AG09309 (cell line): ENCODE data around the gene HEATR5B.

Experiments
- DNase-seq: peaks from one replicate; pipeline ENCODE4 v3.0.0-alpha.2; 2010; ENCODE audit warnings: low read depth
- H3K4me3 ChIP-seq: 2 replicates; pipeline ENCODE4 v1.5.1; 2011; ENCODE audit warnings: mild to moderate bottlenecking, low read depth, low read length, moderate library complexity; ENCODE audit not compliant: control insufficient read depth
- CTCF ChIP-seq: IDR thresholded peaks from 2 replicates; pipeline ENCODE4 v1.5.1; 2011; ENCODE audit warnings: mild to moderate bottlenecking, low read depth, low read length, inconsistent platforms; ENCODE audit not compliant: insufficient read depth, control insufficient read depth; ENCODE audit errors: missing control alignments

HEATR5B gene

GRCh38 chr2:37026050-37026449 is 58.1 kb downstream of the HEATR5B start:
- no peak overlapping the region for H3K4me3 ChIP-seq
- TF ChIP-seq CTCF: peak; percentile 9
- no peak for DNase-seq

GRCh38 chr2:37020887-37021796 is 63.0 kb downstream of the HEATR5B start:
- no peak for DNase-seq
- no peak for TF ChIP-seq CTCF
- H3K4me3 ChIP-seq: no peak overlapping the region

DNA sequence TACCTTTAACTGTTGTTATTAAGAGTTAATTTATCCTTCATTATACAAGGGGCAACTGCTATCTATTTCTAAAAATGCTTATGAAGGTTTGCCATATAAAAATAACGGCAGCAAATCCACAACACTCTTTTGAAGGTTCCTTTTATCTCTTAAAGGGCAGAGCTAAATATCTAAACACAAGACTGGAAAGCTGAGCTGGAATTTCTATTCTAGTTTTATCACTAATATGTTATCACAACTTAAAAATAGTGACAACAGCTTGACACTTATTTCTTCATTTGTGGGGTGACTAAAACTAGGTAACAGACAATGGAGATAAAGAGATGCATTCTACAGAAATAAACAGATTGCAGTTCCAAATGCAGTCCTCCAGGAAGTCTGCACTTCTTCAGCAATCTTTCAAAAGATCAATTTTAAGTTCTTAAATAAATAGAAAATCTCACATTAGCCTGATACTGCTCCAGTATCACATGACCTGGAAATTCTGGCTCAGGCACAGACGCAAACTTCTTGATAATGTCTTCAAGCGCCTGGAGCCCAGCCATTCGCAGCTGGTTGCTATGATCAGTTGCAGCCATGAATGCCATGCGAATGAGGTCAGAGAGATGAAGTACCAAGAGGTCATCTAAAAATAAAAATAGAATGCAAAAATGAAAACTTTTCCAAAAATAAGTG is 63.8 kb downstream of the HEATR5B start:
- peak; percentile 23 for DNase-seq
- no peak overlapping the region for H3K4me3 ChIP-seq

DNA sequence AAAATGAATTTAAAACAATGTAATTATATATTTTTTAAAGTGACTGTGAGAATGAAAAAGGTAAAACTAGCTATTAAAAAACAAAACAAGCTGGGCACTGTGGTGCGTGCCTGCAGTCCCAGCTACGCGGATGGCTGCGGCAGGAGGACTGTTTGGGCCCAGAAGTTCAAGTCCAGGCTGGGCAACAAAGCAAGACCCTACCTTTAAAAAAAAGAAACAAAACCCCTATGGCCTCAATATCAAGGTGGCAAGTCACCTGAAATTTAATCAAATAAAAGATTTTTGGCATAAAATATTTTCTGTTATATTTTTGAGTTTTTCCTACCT is 70.9 kb downstream of the HEATR5B start:
- H3K4me3 ChIP-seq: no peak overlapping the region
- TF ChIP-seq CTCF: no peak
- DNase-seq: no peak

More for the DNA sequence above, 63.8 kb downstream of the HEATR5B start:
- TF ChIP-seq CTCF: no peak

DNA sequence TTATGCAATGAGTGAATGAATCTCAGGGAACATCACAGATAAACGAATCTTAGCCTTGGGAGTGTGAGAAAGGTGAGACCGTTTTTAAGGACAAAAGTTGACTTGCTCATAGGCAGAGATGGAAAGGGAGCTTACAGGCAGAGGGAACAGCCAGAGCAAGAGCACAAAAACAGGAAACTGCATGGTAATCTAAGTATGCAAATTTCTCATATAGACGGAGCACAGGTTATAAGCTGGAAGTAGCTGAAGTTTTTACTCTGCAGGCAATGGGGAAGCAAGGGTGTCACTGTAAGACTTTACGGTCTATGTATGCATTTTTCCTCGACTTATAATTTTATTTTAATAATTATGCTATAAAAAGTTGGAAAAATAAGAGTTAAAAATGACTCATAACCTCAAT is 73.0 kb downstream of the HEATR5B start:
- no peak for TF ChIP-seq CTCF
- no peak overlapping the region for H3K4me3 ChIP-seq
- DNase-seq: no peak

DNA sequence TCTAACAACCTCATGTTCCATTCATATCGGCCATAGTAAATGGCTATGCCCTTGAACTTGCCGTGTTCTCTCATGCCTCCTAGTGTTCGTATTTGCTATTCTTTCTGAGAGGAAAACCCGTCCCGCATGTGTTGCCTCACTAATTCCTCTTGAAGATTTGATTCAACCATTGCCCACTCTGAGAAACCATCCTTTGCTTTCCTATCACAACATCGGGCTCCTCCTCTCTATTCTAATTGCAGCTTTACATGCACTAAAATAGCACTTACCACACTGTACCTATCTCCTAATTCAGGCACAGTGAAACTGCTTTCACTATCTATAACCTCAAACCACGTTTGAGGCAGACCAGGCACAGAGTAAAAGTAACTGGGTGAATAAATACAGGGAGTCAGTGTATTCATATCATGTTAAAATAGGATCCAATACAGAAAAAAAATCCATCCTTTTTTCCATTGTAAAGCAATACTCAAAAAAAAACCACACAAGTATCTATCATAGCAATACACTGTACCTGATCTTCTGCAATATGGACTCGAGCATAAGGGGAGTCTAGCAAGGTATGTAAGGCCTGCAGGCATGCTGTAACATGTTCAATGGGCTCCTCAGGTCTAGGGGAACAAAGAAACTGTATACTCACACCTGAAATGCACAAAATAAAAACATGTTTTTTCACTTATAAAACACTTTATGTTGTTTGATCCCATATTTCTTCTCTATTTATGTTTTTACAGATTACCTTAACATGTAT is 78.9 kb downstream of the HEATR5B start:
- TF ChIP-seq CTCF: peak; percentile 33
- no peak for DNase-seq
- H3K4me3 ChIP-seq: no peak overlapping the region
